Type B pancreatic cell (in vitro differentiated cells): ENCODE measurements around the gene PDAP1. TPM values are rescaled to one million over a fixed set of nuclear protein-coding genes. Genes with fewer than 3 reads are reported as not detected.

Experiments used
- DNase-seq: peaks from one replicate; pipeline ENCODE4 v3.0.0; 2021; ENCODE audit warnings: mixed read lengths; ENCODE audit not compliant: unreplicated experiment; ENCODE audit errors: extremely low spot score
- H3K27ac Mint-ChIP-seq: 2 replicates; pipeline ENCODE4 v1.8.0; 2021; ENCODE audit warnings: mild to moderate bottlenecking, mixed read lengths
- H3K27me3 Mint-ChIP-seq: 2 replicates; pipeline ENCODE4 v1.8.0; 2021; ENCODE audit warnings: mixed read lengths
- H3K36me3 Mint-ChIP-seq: 2 replicates; pipeline ENCODE4 v1.8.0; 2021; ENCODE audit warnings: mixed read lengths
- H3K4me1 Mint-ChIP-seq: one replicate; pipeline ENCODE4 v1.8.0; 2021; ENCODE audit warnings: mixed read lengths; ENCODE audit not compliant: unreplicated experiment
- H3K4me3 Mint-ChIP-seq: 2 replicates; pipeline ENCODE4 v1.8.0; 2021; ENCODE audit warnings: mild to moderate bottlenecking, mixed read lengths
- H3K9me3 Mint-ChIP-seq: 2 replicates; pipeline ENCODE4 v1.8.0; 2021; ENCODE audit warnings: mixed read lengths
- CTCF ChIP-seq: fragments of 200-600 bp; sonication (generic); conservative IDR thresholded peaks from 2 replicates; pipeline ENCODE4 v1.5.0; 2021; ENCODE audit warnings: antibody characterized with exemption, mild to moderate bottlenecking
- total RNA-seq: library from RNA; stranded (reverse); gene quantifications from 2 replicates; pipeline ENCODE4 v1.2.1, GENCODE V29; 2021; ENCODE audit warnings: low replicate concordance

The PDAP1 gene
- total RNA-seq, 1 donor from 2014 or later = 112 TPM

- Mint-ChIP-seq H3K4me3 (no peak overlapping the region), H3K27me3 (no peaks in the 10 kb centered on the region), H3K9me3 (no peaks in the 10 kb centered on the region), H3K27ac (no peak overlapping the region), H3K36me3 (peaks cover 15% of the 10 kb centered on the region), H3K4me1 (peaks cover 9% of the 10 kb centered on the region)
- no peak for TF ChIP-seq CTCF
- no peak for DNase-seq
Measured at GRCh38 chr7:99397297-99397983, 11.0 kb downstream of the PDAP1 start.

- Mint-ChIP-seq H3K36me3 (peaks cover 15% of the 10 kb centered on the region), H3K4me3 (no peak overlapping the region), H3K27me3 (no peaks in the 10 kb centered on the region), H3K9me3 (no peaks in the 10 kb centered on the region), H3K27ac (no peak overlapping the region), H3K4me1 (peaks cover 9% of the 10 kb centered on the region)
- DNase-seq = no peak
- no peak for TF ChIP-seq CTCF
Measured at GRCh38 chr7:99396418-99397296, 11.7 kb downstream of the PDAP1 start.

- H3K36me3 Mint-ChIP-seq = peaks cover 10% of the 10 kb centered on the region
- no peaks in the 10 kb centered on the region for H3K9me3 Mint-ChIP-seq
- no peak overlapping the region for H3K27ac Mint-ChIP-seq
- no peak for TF ChIP-seq CTCF
- no peak overlapping the region for H3K4me3 Mint-ChIP-seq
- peaks cover 9% of the 10 kb centered on the region for H3K4me1 Mint-ChIP-seq
- no peaks in the 10 kb centered on the region for H3K27me3 Mint-ChIP-seq
- no peak for DNase-seq
Measured at GRCh38 chr7:99395616-99396327, 12.6 kb downstream of the PDAP1 start.

GRCh38 chr7:99394188-99394502, 14.3 kb downstream of the PDAP1 start:
- Mint-ChIP-seq H3K36me3 (peaks cover 10% of the 10 kb centered on the region), H3K4me3 (peak overlapping the region; percentile 93), H3K27ac (no peak overlapping the region), H3K9me3 (no peaks in the 10 kb centered on the region), H3K4me1 (peaks cover 9% of the 10 kb centered on the region), H3K27me3 (no peaks in the 10 kb centered on the region)
- no peak for TF ChIP-seq CTCF
- DNase-seq = no peak

GRCh38 chr7:99393355-99394187, 14.8 kb downstream of the PDAP1 start:
- peak overlapping the region; percentile 96 for H3K27ac Mint-ChIP-seq
- H3K9me3 Mint-ChIP-seq = no peaks in the 10 kb centered on the region
- no peak for TF ChIP-seq CTCF
- H3K36me3 Mint-ChIP-seq = peaks cover 6% of the 10 kb centered on the region
- no peaks in the 10 kb centered on the region for H3K27me3 Mint-ChIP-seq
- peak overlapping the region; percentile 93 for H3K4me3 Mint-ChIP-seq
- peaks cover 9% of the 10 kb centered on the region for H3K4me1 Mint-ChIP-seq
- DNase-seq = no peak
